ENCODE results near the gene SDR9C7. TPM values are rescaled to one million over a fixed set of nuclear protein-coding genes. Genes with fewer than 3 reads are reported as not detected.
"Not testable (repeated sequence)": the region's sequence is repeated elsewhere in the genome, so short reads cannot be mapped to it uniquely, and the experiment has no call there.

The SDR9C7 gene
- total and polyA plus RNA-seq, 3 donors from 2014 or later = 0.43 to 0.46 TPM; not detected in 1

GRCh38 chr12:56921346-56921745 is 12.9 kb downstream of the SDR9C7 start:
- DNase-seq = no peak
- Histone ChIP-seq H3K4me3 (no peak overlapping the region), H3K36me3 (ENCODE audit: low read depth, missing control alignments) (no peaks in the 10 kb centered on the region), H3K27ac (peak overlapping the region in 1 of 2 donors; percentile 47), H3K4me1 (no peaks in the 10 kb centered on the region), H3K27me3 (no peaks in the 10 kb centered on the region), H3K9me3 (no peaks in the 10 kb centered on the region)
- intact Hi-C loops (cut with DNase I; ENCODE audit: low total_unique reads) = no loop called here
- WGBS, 2 donors = 82 to 100% methylated on average over 1 of the region's 1 CpG
- TF ChIP-seq CTCF (IDR thresholded peaks at IDR 0.05) (no peak), POLR2A (IDR thresholded peaks at IDR 0.05) (no peak)

GRCh38 chr12:56918139-56918538 is 16.1 kb downstream of the SDR9C7 start:
- DNase-seq; H3K4me3 ChIP-seq; H3K4me1 ChIP-seq; H3K9me3 ChIP-seq; H3K27me3 ChIP-seq; H3K36me3 ChIP-seq (ENCODE audit: low read depth, missing control alignments); intact Hi-C loops (cut with DNase I; ENCODE audit: low total_unique reads); H3K27ac ChIP-seq: not testable (repeated sequence)
- WGBS, 2 donors = 87 to 89% methylated on average over 3 of the region's 3 CpGs

- TF ChIP-seq CTCF (IDR thresholded peaks at IDR 0.05) (no peak), POLR2A (IDR thresholded peaks at IDR 0.05) (no peak)
- H3K4me3 ChIP-seq = no peak overlapping the region
- H3K27me3 ChIP-seq = no peaks in the 10 kb centered on the region
- no peak for DNase-seq
- no peaks in the 10 kb centered on the region for H3K36me3 ChIP-seq (ENCODE audit: low read depth, missing control alignments)
- WGBS, 2 donors = 52 to 67% methylated on average over 1 of the region's 1 CpG
- intact Hi-C loops (cut with DNase I; ENCODE audit: low total_unique reads) = no loop called here
- H3K9me3 ChIP-seq = no peaks in the 10 kb centered on the region
- no peaks in the 10 kb centered on the region for H3K4me1 ChIP-seq
- H3K27ac ChIP-seq = no peak overlapping the region
Observed at GRCh38 chr12:56916996-56917333, 17.2 kb downstream of the SDR9C7 start.

GRCh38 chr12:56916296-56916995 is 17.8 kb downstream of the SDR9C7 start:
- intact Hi-C loops (cut with DNase I; ENCODE audit: low total_unique reads) = no loop called here
- Histone ChIP-seq H3K9me3 (no peaks in the 10 kb centered on the region), H3K4me1 (no peaks in the 10 kb centered on the region), H3K27ac (no peak overlapping the region), H3K36me3 (ENCODE audit: low read depth, missing control alignments) (no peaks in the 10 kb centered on the region), H3K4me3 (no peak overlapping the region), H3K27me3 (no peaks in the 10 kb centered on the region)
- 73 to 80% methylated on average over 4 of the region's 4 CpGs for WGBS, 2 donors
- no peak for TF ChIP-seq POLR2A (IDR thresholded peaks at IDR 0.05)
- no peak for TF ChIP-seq CTCF (IDR thresholded peaks at IDR 0.05)
- no peak for DNase-seq

GRCh38 chr12:56914724-56915123 is 19.5 kb downstream of the SDR9C7 start:
- 68 to 83% methylated on average over 3 of the region's 3 CpGs for WGBS, 2 donors

More at GRCh38 chr12:56914724-56915123, 19.5 kb downstream of the SDR9C7 start:
- H3K27ac ChIP-seq = no peak overlapping the region
- H3K4me3 ChIP-seq = no peak overlapping the region
- no peaks in the 10 kb centered on the region for H3K4me1 ChIP-seq
- no peak for DNase-seq
- H3K9me3 ChIP-seq = no peaks in the 10 kb centered on the region
- no peaks in the 10 kb centered on the region for H3K27me3 ChIP-seq
- TF ChIP-seq POLR2A (IDR thresholded peaks at IDR 0.05) (no peak), CTCF (IDR thresholded peaks at IDR 0.05) (no peak)
- H3K36me3 ChIP-seq (ENCODE audit: low read depth, missing control alignments) = no peaks in the 10 kb centered on the region
- intact Hi-C loops (cut with DNase I; ENCODE audit: low total_unique reads) = no loop called here
